Superior temporal gyrus (tissue), 1 donor: Measurements from ENCODE around the gene GFRA1.
"Not testable (repeated sequence)": the region's sequence is repeated elsewhere in the genome, so short reads cannot be mapped to it uniquely, and the experiment has no call there.

Source experiments
- DNase-seq: peaks from one replicate; pipeline ENCODE4 v3.0.0-alpha.2; 2016; ENCODE audit errors: extremely low spot score

Gene GFRA1

GRCh38 chr10:116069856-116070255, 203.2 kb downstream of the GFRA1 start:
- no peak for DNase-seq

- no peak for DNase-seq
Observed at GRCh38 chr10:116067825-116068224, 205.2 kb downstream of the GFRA1 start.

GRCh38 chr10:116063107-116063506, 209.9 kb downstream of the GFRA1 start:
- DNase-seq = no peak

- no peak for DNase-seq
Observed at GRCh38 chr10:116060864-116061263, 212.1 kb downstream of the GFRA1 start.

- DNase-seq = no peak
Observed at GRCh38 chr10:116059320-116059719, 213.7 kb downstream of the GFRA1 start.

GRCh38 chr10:116056445-116057293, 216.3 kb downstream of the GFRA1 start:
- no peak for DNase-seq

- DNase-seq = no peak
Observed at GRCh38 chr10:116055917-116056252, 217.1 kb downstream of the GFRA1 start.

- DNase-seq = no peak
Observed at GRCh38 chr10:116055252-116055916, 217.6 kb downstream of the GFRA1 start.

- no peak for DNase-seq
Observed at GRCh38 chr10:116053910-116054309, 219.1 kb downstream of the GFRA1 start.

GRCh38 chr10:116053009-116053730, 219.8 kb downstream of the GFRA1 start:
- not testable (repeated sequence) for DNase-seq

GRCh38 chr10:116052522-116052921, 220.5 kb downstream of the GFRA1 start:
- DNase-seq = not testable (repeated sequence)

GRCh38 chr10:116049974-116050304, 223.1 kb downstream of the GFRA1 start:
- DNase-seq = no peak

- DNase-seq = no peak
Observed at GRCh38 chr10:116049158-116049973, 223.6 kb downstream of the GFRA1 start.

GRCh38 chr10:116045366-116046356, 227.3 kb downstream of the GFRA1 start:
- no peak for DNase-seq

GRCh38 chr10:116044801-116045248, 228.2 kb downstream of the GFRA1 start:
- no peak for DNase-seq

- no peak for DNase-seq
Observed at GRCh38 chr10:116043861-116044260, 229.1 kb downstream of the GFRA1 start.

GRCh38 chr10:116043304-116043703, 229.7 kb downstream of the GFRA1 start:
- no peak for DNase-seq

- no peak for DNase-seq
Observed at GRCh38 chr10:116041948-116042347, 231.1 kb downstream of the GFRA1 start.

GRCh38 chr10:116039612-116040011, 233.4 kb downstream of the GFRA1 start:
- DNase-seq = no peak

GRCh38 chr10:116038259-116038658, 234.7 kb downstream of the GFRA1 start:
- no peak for DNase-seq
